HEK293T (cell line): ENCODE data around the gene SCNN1A.

Experiments used
- BHLHE40 ChIP-seq: fragments of 450-650 bp; IDR thresholded peaks from 2 replicates; pipeline ENCODE4 v1.6.1; 2016; ENCODE audit warnings: mild to moderate bottlenecking, moderate library complexity, borderline replicate concordance
- CTBP1 ChIP-seq: fragments of 450-650 bp; IDR thresholded peaks from 2 replicates; pipeline ENCODE4 v1.6.1; 2016; ENCODE audit warnings: borderline replicate concordance
- FOXA1 ChIP-seq: fragments of 450-650 bp; IDR thresholded peaks from 2 replicates; pipeline ENCODE4 v1.6.1; 2016; ENCODE audit warnings: mild to moderate bottlenecking
- FOXM1 ChIP-seq: fragments of 450-650 bp; IDR thresholded peaks from 2 replicates; pipeline ENCODE4 v1.6.1; 2017; ENCODE audit warnings: mild to moderate bottlenecking, borderline replicate concordance
- LEF1 ChIP-seq: fragments of 450-650 bp; IDR thresholded peaks from 2 replicates; pipeline ENCODE4 v1.6.1; 2017; ENCODE audit warnings: mild to moderate bottlenecking, borderline replicate concordance
- SP1 ChIP-seq: fragments of 450-650 bp; IDR thresholded peaks from 2 replicates; pipeline ENCODE4 v1.6.1; 2017
- TARDBP ChIP-seq: fragments of 450-650 bp; IDR thresholded peaks from 2 replicates; pipeline ENCODE4 v1.6.1; 2016

DNA sequence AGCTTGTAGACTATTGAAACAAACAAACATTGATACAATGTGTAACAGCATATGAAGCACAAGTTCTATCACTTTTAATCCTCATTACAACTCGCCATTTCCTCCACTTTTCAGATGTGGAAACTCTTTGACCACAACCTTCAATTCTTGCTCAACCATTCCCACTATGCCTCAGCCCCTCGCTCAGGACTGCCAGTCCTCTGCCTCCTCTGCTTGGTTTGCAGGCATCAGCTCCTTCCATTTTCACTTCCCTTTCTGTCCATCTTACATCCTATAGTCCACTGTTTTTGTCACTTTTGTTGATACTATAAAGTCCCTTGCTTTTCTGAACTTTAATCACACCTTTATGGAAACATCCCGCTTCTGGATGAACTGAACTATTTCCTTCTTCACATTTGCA lies 41.2 kb upstream of the SCNN1A start:
- TF ChIP-seq SP1, result no peak
- TF ChIP-seq TARDBP, result no peak
- no peak for TF ChIP-seq FOXM1
- no peak for TF ChIP-seq BHLHE40
- no peak for TF ChIP-seq CTBP1
- TF ChIP-seq FOXA1, result no peak
- TF ChIP-seq LEF1, result no peak
